Nephron (organoid): Measurements from ENCODE around the gene MYOM3.

Source experiments
- H3K27ac Mint-ChIP-seq, 3 experiments: 2 replicates each; pipeline ENCODE4 v1.8.0; 2020; ENCODE audit warnings: mixed read lengths in 3 of 3, mild to moderate bottlenecking in 2 of 3, moderate library complexity in 1 of 3
- H3K27me3 Mint-ChIP-seq: 2 replicates; pipeline ENCODE4 v1.8.0; 2021; ENCODE audit warnings: low read depth, mild to moderate bottlenecking, moderate library complexity, mixed read lengths
- H3K36me3 Mint-ChIP-seq: 2 replicates; pipeline ENCODE4 v1.8.0; 2020; ENCODE audit warnings: low read depth, mixed read lengths
- H3K4me1 Mint-ChIP-seq: 2 replicates; pipeline ENCODE4 v1.8.0; 2020; ENCODE audit warnings: mixed read lengths
- H3K4me3 Mint-ChIP-seq, 3 experiments: 2 replicates each; pipeline ENCODE4 v1.8.0; 2020; ENCODE audit warnings: mild to moderate bottlenecking in 3 of 3, mixed read lengths in 3 of 3, moderate library complexity in 2 of 3
- H3K9me3 Mint-ChIP-seq: 2 replicates; pipeline ENCODE4 v1.8.0; 2020; ENCODE audit warnings: mixed read lengths
- TF ChIP-seq, protein P1 (sequence below), 3 experiments: fragments of 200-600 bp; sonication (generic); IDR thresholded peaks; one replicate each; pipeline ENCODE4 v1.5.0; 2021; ENCODE audit warnings: antibody characterized with exemption in 3 of 3; ENCODE audit not compliant: unreplicated experiment in 3 of 3

MYOM3 gene

DNA sequence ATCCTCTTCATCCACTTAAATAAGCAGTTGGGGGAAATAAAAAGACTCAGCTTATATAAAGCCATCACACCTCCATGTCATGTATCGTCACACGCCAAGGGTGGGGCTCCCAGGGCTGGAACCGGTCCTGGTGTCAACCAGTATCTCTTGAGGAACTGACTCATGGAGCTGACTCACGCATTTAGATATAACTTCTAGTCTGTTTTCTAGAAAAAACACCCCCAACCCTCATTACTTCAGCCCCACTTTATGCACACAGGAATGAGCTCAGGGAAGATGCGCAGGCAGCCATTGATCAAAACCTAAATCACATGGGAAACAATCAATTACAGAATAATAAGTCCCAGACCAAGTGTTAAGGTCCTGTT is 37.9 kb upstream of the MYOM3 start:
- H3K27me3 Mint-ChIP-seq = peaks cover 38% of the 10 kb centered on the region
- TF ChIP-seq, protein P1, sequence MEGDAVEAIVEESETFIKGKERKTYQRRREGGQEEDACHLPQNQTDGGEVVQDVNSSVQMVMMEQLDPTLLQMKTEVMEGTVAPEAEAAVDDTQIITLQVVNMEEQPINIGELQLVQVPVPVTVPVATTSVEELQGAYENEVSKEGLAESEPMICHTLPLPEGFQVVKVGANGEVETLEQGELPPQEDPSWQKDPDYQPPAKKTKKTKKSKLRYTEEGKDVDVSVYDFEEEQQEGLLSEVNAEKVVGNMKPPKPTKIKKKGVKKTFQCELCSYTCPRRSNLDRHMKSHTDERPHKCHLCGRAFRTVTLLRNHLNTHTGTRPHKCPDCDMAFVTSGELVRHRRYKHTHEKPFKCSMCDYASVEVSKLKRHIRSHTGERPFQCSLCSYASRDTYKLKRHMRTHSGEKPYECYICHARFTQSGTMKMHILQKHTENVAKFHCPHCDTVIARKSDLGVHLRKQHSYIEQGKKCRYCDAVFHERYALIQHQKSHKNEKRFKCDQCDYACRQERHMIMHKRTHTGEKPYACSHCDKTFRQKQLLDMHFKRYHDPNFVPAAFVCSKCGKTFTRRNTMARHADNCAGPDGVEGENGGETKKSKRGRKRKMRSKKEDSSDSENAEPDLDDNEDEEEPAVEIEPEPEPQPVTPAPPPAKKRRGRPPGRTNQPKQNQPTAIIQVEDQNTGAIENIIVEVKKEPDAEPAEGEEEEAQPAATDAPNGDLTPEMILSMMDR (IDR thresholded peaks at IDR 0.05; ENCODE audit: unreplicated experiment in 3 of 3) = no peak
- no peak overlapping the region for H3K27ac Mint-ChIP-seq
- no peaks in the 10 kb centered on the region for H3K36me3 Mint-ChIP-seq
- peaks cover 16% of the 10 kb centered on the region for H3K4me1 Mint-ChIP-seq
- H3K4me3 Mint-ChIP-seq = peak overlapping the region in 1 of 3 experiments; percentile 68
- H3K9me3 Mint-ChIP-seq = no peaks in the 10 kb centered on the region

DNA sequence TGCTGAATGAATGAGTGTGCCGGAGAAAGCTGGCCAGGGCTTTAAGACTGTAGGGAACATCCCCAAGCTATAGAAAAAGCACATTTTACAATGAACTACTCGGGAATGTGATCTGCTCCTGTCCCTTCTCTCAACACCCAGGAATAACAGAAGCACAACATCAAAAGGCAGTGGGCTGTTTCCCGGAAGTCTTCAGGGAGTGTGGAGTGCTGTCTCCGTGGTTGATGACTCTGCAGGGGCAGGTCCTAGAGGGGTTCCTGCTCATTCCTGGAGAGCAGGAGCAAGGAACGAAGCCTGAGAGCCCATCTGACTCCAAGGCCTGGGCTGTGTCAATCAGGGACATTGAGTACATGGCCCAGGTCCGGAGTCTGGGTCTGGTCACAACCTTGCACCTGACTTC is 35.9 kb upstream of the MYOM3 start:
- Mint-ChIP-seq H3K27me3 (peaks cover 49% of the 10 kb centered on the region), H3K27ac (no peak overlapping the region), H3K4me3 (no peak overlapping the region), H3K9me3 (no peaks in the 10 kb centered on the region), H3K4me1 (peaks cover 16% of the 10 kb centered on the region), H3K36me3 (no peaks in the 10 kb centered on the region)
- TF ChIP-seq, protein P1 (IDR thresholded peaks at IDR 0.05; ENCODE audit: unreplicated experiment in 3 of 3) = no peak

DNA sequence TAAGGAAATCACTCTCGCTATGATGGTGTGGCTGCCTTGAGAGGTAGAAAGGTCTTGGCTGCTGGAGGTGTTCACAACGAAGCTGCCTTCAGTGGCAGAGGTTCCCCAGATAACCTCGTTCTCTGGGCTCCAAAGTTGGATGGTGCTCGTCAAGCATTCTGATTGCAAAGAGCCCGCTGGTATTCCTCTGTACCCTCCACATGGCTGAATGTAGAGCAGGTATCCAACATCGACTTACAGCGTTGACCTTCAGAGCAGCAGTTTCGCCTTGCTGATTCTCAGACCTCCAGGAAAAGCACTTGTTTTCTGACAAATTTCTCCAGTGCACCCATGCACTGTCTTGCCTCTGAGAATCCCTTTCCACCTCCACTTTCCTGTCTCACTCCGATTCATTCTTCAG is 35.3 kb upstream of the MYOM3 start:
- no peak overlapping the region for H3K27ac Mint-ChIP-seq
- no peak overlapping the region for H3K4me3 Mint-ChIP-seq
- TF ChIP-seq, protein P1 (IDR thresholded peaks at IDR 0.05; ENCODE audit: unreplicated experiment in 3 of 3) = no peak
- H3K27me3 Mint-ChIP-seq = peaks cover 44% of the 10 kb centered on the region
- no peaks in the 10 kb centered on the region for H3K36me3 Mint-ChIP-seq
- no peaks in the 10 kb centered on the region for H3K9me3 Mint-ChIP-seq
- H3K4me1 Mint-ChIP-seq = peaks cover 16% of the 10 kb centered on the region

DNA sequence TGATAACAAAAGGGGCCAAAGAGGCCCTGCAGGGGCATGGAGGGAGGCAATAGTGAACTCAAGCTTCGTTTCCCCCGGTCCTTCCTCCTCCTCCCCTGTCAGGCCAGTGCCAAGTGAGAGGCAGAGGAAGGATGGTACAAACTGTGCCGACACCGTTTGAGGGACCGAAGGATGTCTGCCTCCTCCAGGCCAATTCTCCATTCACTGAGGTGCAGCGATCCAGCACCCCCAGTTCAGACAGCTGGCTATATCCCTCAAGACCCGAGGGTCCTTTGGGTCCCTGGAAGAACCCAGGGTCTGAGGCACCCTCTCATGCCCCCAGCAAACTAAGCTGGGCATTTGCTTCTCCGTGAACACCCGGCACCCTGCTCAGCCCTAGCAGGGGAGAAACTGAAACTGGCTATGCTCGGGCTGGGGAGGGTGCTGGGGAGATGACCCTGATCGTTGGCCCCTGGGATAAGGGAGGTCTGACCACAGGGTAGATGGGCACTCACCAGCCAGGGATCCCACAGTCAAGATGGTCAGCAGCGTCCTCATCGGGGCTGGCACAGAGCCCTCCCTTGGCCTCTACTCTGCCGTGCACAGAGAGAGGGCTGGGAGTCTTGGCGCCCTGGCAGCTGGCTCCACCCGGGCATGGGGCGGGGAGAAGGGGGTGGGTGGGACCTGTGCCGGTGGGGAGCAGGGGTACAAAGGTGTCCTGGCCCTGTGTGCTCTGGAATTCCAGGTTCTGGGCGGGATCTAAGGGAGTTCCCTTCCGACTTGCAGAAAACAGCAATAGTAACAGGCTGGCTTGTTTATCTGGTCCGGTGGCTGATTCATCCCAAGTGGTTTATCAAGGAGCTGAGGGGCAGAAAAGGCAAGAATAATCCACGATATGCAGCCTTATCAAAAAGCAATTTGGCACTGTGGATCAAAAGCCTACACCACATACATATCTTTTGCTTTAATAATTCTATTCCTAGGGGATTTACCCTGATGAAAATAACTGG is 30.9 kb upstream of the MYOM3 start, which contains the start of gene IL22RA1:
Gene IL22RA1 (minus strand): TSS at position 595 of the 989 bp plus-strand sequence. CDS start 58 bp downstream, at position 537.
- Mint-ChIP-seq H3K4me3 (no peak within 1 kb of the TSS), H3K27me3 (peaks cover 15% of the 10 kb centered on the region), H3K9me3 (no peaks in the 10 kb centered on the region), H3K4me1 (no peaks in the 10 kb centered on the region), H3K27ac (no peak within 1 kb of the TSS), H3K36me3 (no peaks in the 10 kb centered on the region)
- TF ChIP-seq, protein P1 (IDR thresholded peaks at IDR 0.05; ENCODE audit: unreplicated experiment in 3 of 3) = no peak

DNA sequence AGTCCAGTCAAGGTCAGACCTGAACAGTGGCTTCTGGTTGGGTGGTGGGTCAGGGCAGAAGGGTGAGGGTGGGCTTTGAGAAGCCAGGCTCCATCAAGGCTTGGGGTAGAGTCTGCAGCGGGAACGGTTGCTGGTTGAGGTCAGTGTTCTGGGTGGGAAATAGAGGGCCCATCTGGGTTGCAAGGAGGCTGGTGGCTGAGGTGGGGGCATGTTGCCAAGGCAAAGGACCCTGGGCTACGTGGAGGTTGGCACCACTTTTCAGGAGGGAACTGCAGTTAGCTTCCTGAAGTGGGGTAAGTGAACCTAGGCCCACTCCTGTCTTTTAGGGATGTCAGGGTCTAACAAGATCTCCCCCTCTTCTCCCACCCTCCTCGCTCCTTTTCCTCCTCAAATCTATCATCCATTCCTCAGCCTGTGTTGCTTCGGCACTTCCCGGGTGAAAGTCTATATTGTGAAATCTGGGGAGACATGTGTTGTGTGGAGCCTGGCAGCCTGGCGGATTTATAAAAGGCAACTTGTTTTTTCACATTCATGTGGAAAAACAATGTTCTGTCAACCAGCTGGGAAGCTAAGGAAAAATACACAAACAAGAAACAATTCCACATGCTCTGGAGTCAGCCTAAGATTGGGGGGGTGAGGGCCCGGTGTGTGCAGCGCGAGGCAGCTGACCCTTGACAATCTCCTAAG is 29.5 kb upstream of the MYOM3 start:
- TF ChIP-seq, protein P1 (IDR thresholded peaks at IDR 0.05; ENCODE audit: unreplicated experiment in 3 of 3) = no peak

More for the DNA sequence above, 29.5 kb upstream of the MYOM3 start:
- peaks cover 16% of the 10 kb centered on the region for H3K27me3 Mint-ChIP-seq
- no peak overlapping the region for H3K4me3 Mint-ChIP-seq
- H3K4me1 Mint-ChIP-seq = no peaks in the 10 kb centered on the region
- no peak overlapping the region for H3K27ac Mint-ChIP-seq
- no peaks in the 10 kb centered on the region for H3K36me3 Mint-ChIP-seq
- H3K9me3 Mint-ChIP-seq = no peaks in the 10 kb centered on the region
